Astrocyte (in vitro differentiated cells and primary cell): ENCODE measurements around the gene EID3. TPM values are rescaled to one million over a fixed set of nuclear protein-coding genes. Genes with fewer than 3 reads are reported as not detected.

Experiments used
- DNase-seq: peaks from one replicate; pipeline ENCODE4 v3.0.0-alpha.2; 2010; ENCODE audit warnings: low read depth
- FAIRE-seq: peaks from 2 replicates; lab custom pipeline; 2011; peaks lifted over from hg19 to GRCh38; lab: Jason Lieb, UNC
- H2AFZ ChIP-seq: 2 replicates; pipeline ENCODE4 v1.6.0; 2012; ENCODE audit warnings: low read depth, low read length, inconsistent platforms
- H3K27ac ChIP-seq: 2 replicates; pipeline ENCODE4 v1.5.1; 2011; ENCODE audit warnings: low read depth, low read length, inconsistent platforms
- H3K27me3 ChIP-seq: 2 replicates; pipeline ENCODE4 v1.6.0; 2011; ENCODE audit warnings: low read length, inconsistent platforms; ENCODE audit not compliant: insufficient read depth
- H3K36me3 ChIP-seq: 2 replicates; pipeline ENCODE4 v1.5.1; 2011; ENCODE audit warnings: low read length, inconsistent platforms; ENCODE audit not compliant: insufficient read depth
- H3K4me1 ChIP-seq: 2 replicates; pipeline ENCODE4 v1.5.1; 2011; ENCODE audit warnings: low read length, inconsistent platforms; ENCODE audit not compliant: insufficient read depth
- H3K4me2 ChIP-seq: 2 replicates; pipeline ENCODE4 v1.6.0; 2012; ENCODE audit warnings: low read length, inconsistent platforms
- H3K4me3 ChIP-seq: 2 replicates; pipeline ENCODE4 v1.5.1; 2011; ENCODE audit warnings: low read depth, mild to moderate bottlenecking, low read length, inconsistent platforms; ENCODE audit not compliant: insufficient read depth
- H3K79me2 ChIP-seq: 2 replicates; pipeline ENCODE4 v1.6.0; 2012; ENCODE audit warnings: mild to moderate bottlenecking, low read length, inconsistent platforms; ENCODE audit not compliant: insufficient read depth
- H3K9ac ChIP-seq: 2 replicates; pipeline ENCODE4 v1.6.0; 2012; ENCODE audit warnings: mild to moderate bottlenecking, low read length, inconsistent platforms
- H3K9me3 ChIP-seq: 2 replicates; pipeline ENCODE4 v1.5.1; 2012; ENCODE audit warnings: low read depth, mild to moderate bottlenecking, low read length, inconsistent platforms; ENCODE audit not compliant: insufficient read depth
- H4K20me1 ChIP-seq: 2 replicates; pipeline ENCODE4 v1.6.0; 2012; ENCODE audit warnings: low read length, inconsistent platforms; ENCODE audit not compliant: insufficient read depth
- H3K27ac Mint-ChIP-seq: one replicate; pipeline ENCODE4 v1.8.0; 2021; ENCODE audit warnings: mild to moderate bottlenecking, mixed read lengths; ENCODE audit not compliant: unreplicated experiment
- H3K27me3 Mint-ChIP-seq: one replicate; pipeline ENCODE4 v1.8.0; 2021; ENCODE audit warnings: low read depth, mixed read lengths; ENCODE audit not compliant: unreplicated experiment
- H3K36me3 Mint-ChIP-seq: one replicate; pipeline ENCODE4 v1.8.0; 2021; ENCODE audit warnings: low read depth, mixed read lengths; ENCODE audit not compliant: unreplicated experiment
- H3K4me1 Mint-ChIP-seq: one replicate; pipeline ENCODE4 v1.8.0; 2021; ENCODE audit warnings: low read depth, mixed read lengths; ENCODE audit not compliant: unreplicated experiment
- H3K4me3 Mint-ChIP-seq: one replicate; pipeline ENCODE4 v1.8.0; 2021; ENCODE audit warnings: mild to moderate bottlenecking, moderate library complexity, mixed read lengths; ENCODE audit not compliant: unreplicated experiment
- H3K9me3 Mint-ChIP-seq: one replicate; pipeline ENCODE4 v1.8.0; 2021; ENCODE audit warnings: mild to moderate bottlenecking, mixed read lengths; ENCODE audit not compliant: unreplicated experiment
- EZH2 ChIP-seq: IDR thresholded peaks from 2 replicates; pipeline ENCODE4 v1.6.1; 2012; ENCODE audit warnings: mild to moderate bottlenecking, low read length, inconsistent platforms; ENCODE audit not compliant: insufficient read depth
- total RNA-seq: library from RNA; stranded (reverse); gene quantifications from 2 replicates; pipeline ENCODE4 v1.2.1, GENCODE V29; 2021
- TF ChIP-seq, protein P1 (sequence below): IDR thresholded peaks from 2 replicates; pipeline ENCODE4 v1.5.1; 2011; ENCODE audit warnings: low read depth, mild to moderate bottlenecking, inconsistent platforms, low read length, moderate library complexity; ENCODE audit not compliant: insufficient read depth

Gene EID3
- total RNA-seq, 1 donor from 2014 or later: 1.9 TPM

DNA sequence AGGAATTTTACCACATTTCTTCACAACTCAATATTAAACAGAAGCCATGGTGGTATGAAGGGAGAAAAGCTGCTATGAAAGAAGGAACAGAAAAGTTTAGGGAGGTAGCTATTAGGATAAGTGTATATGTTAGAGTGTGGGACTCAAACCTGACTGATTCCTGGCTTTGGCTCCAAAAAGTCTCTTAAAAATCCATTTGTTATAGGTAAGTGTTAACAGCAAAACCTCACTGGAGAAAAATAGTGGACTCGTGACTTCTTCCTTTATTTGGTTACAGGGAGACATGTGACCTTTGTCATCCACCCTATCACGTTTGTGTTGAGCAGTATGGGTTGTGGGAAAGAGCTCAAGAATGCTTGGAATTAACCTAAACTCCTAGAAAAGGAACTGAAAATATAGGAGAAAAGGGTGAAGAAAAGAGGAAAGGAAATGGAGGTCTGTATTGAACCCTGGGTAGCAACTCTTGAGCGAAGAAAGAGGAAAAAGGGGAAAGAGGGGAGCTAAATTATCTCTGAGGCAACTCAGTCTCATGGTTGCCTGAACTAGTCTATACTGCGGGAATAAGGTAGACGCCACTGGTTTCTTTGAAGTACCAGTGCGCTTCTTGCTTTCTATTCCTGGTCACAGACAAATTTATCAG is 3.6 kb upstream of the EID3 start:
- peaks cover 46% of the 10 kb centered on the region for H3K36me3 ChIP-seq
- Mint-ChIP-seq H3K27me3 (no peaks in the 10 kb centered on the region), H3K27ac (no peak overlapping the region), H3K36me3 (peaks cover 18% of the 10 kb centered on the region), H3K4me3 (no peak overlapping the region), H3K9me3 (no peaks in the 10 kb centered on the region), H3K4me1 (peaks cover 10% of the 10 kb centered on the region)
- H3K79me2 ChIP-seq: peaks cover 97% of the 10 kb centered on the region
- H3K27me3 ChIP-seq: no peaks in the 10 kb centered on the region
- no peak overlapping the region for H2AFZ ChIP-seq
- H3K27ac ChIP-seq: no peak overlapping the region
- H3K4me3 ChIP-seq: no peak overlapping the region
- H3K4me1 ChIP-seq: peaks cover 12% of the 10 kb centered on the region
- TF ChIP-seq, protein P1, sequence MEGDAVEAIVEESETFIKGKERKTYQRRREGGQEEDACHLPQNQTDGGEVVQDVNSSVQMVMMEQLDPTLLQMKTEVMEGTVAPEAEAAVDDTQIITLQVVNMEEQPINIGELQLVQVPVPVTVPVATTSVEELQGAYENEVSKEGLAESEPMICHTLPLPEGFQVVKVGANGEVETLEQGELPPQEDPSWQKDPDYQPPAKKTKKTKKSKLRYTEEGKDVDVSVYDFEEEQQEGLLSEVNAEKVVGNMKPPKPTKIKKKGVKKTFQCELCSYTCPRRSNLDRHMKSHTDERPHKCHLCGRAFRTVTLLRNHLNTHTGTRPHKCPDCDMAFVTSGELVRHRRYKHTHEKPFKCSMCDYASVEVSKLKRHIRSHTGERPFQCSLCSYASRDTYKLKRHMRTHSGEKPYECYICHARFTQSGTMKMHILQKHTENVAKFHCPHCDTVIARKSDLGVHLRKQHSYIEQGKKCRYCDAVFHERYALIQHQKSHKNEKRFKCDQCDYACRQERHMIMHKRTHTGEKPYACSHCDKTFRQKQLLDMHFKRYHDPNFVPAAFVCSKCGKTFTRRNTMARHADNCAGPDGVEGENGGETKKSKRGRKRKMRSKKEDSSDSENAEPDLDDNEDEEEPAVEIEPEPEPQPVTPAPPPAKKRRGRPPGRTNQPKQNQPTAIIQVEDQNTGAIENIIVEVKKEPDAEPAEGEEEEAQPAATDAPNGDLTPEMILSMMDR: no peak
- TF ChIP-seq EZH2: no peak
- no peaks in the 10 kb centered on the region for H3K9me3 ChIP-seq
- H3K4me2 ChIP-seq: peak overlapping the region; percentile 28
- no peak overlapping the region for H3K9ac ChIP-seq
- FAIRE-seq: no peak
- no peak for DNase-seq
- peaks cover 96% of the 10 kb centered on the region for H4K20me1 ChIP-seq

DNA sequence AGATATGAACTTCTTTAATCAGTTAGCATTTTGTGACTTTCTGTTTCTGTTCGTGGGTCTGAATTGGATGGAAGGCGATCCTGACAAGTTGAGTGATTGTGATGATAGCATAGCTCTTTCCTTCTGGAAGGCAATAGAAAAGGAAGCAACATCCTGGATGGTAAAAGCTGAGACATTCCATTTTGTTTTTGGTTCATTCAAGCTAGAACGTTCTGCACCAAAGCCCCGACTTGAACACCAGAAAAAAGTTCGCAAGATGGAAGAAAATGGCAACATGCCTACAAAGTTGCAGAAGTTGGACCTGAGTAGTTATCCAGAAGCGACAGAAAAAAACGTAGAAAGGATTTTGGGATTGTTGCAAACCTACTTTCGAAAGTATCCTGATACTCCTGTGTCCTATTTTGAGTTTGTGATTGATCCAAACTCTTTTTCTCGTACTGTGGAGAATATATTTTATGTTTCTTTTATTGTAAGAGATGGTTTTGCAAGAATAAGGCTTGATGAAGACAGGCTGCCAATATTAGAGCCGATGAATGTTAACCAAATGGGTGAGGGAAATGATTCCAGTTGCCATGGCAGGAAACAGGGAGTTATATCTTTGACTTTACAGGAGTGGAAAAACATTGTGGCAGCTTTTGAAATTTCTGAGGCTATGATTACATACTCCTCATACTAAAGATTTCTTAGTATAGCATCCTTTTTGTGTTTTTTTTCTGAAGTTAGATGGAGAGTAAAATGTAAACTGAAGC is 896 bp downstream of the EID3 start:
- Histone ChIP-seq H3K9me3 (no peaks in the 10 kb centered on the region), H2AFZ (no peak overlapping the region), H3K9ac (no peak overlapping the region), H3K4me2 (peak overlapping the region; percentile 81), H3K4me3 (peak overlapping the region; percentile 53), H3K27me3 (no peaks in the 10 kb centered on the region), H3K79me2 (peaks cover 96% of the 10 kb centered on the region), H3K4me1 (peaks cover 12% of the 10 kb centered on the region), H3K27ac (no peak overlapping the region), H3K36me3 (peaks cover 16% of the 10 kb centered on the region), H4K20me1 (peaks cover 98% of the 10 kb centered on the region)
- H3K27ac Mint-ChIP-seq: no peak overlapping the region
- FAIRE-seq (peak; percentile 26), DNase-seq (no peak)
- H3K9me3 Mint-ChIP-seq: no peaks in the 10 kb centered on the region
- no peak for TF ChIP-seq EZH2
- TF ChIP-seq, protein P1: no peak
- peaks cover 10% of the 10 kb centered on the region for H3K4me1 Mint-ChIP-seq
- H3K4me3 Mint-ChIP-seq: peak overlapping the region; percentile 4
- H3K36me3 Mint-ChIP-seq: peaks cover 21% of the 10 kb centered on the region
- H3K27me3 Mint-ChIP-seq: no peaks in the 10 kb centered on the region
